GM23338 (cell line): ENCODE measurements around the gene SLC9A9. TPM values are rescaled to one million over a fixed set of nuclear protein-coding genes. Genes with fewer than 3 reads are reported as not detected.

ENCODE experiments used
- ATAC-seq: fragments of 200-7000 bp; cut with Tn5 transposase; 3 replicates; pipeline ENCODE4 v1.9.1; 2020
- DNase-seq: peaks from one replicate; pipeline ENCODE4 v3.0.0-alpha.2; 2015; ENCODE audit warnings: low spot score
- H2AFZ ChIP-seq: fragments of 200-600 bp; sonication (generic); 2 replicates; pipeline ENCODE4 v1.8.0; 2016; ENCODE audit warnings: antibody characterized with exemption, mild to moderate bottlenecking, moderate library complexity
- H3F3A ChIP-seq: fragments of 200-600 bp; sonication (generic); replicated peaks from 2 replicates; pipeline ENCODE4 v1.8.0; 2017; ENCODE audit warnings: antibody characterized with exemption, mixed run types, low read depth
- H3K27ac ChIP-seq: fragments of 200-600 bp; sonication (generic); 2 replicates; pipeline ENCODE4 v1.6.1; 2016; ENCODE audit warnings: low read depth
- H3K27me3 ChIP-seq: fragments of 200-600 bp; sonication (generic); 2 replicates; pipeline ENCODE4 v1.8.0; 2016; ENCODE audit warnings: mild to moderate bottlenecking, mixed run types, moderate library complexity; ENCODE audit not compliant: insufficient read depth
- H3K36me3 ChIP-seq: fragments of 200-600 bp; sonication (generic); 2 replicates; pipeline ENCODE4 v1.8.0; 2016; ENCODE audit warnings: mild to moderate bottlenecking; ENCODE audit not compliant: insufficient read depth
- H3K4me1 ChIP-seq: fragments of 200-600 bp; sonication (generic); 2 replicates; pipeline ENCODE4 v1.8.0; 2016; ENCODE audit warnings: mild to moderate bottlenecking, moderate library complexity; ENCODE audit not compliant: insufficient read depth
- H3K4me2 ChIP-seq: fragments of 200-600 bp; sonication (generic); 2 replicates; pipeline ENCODE4 v1.7.1; 2017; ENCODE audit warnings: mixed run types
- H3K4me3 ChIP-seq: fragments of 200-600 bp; sonication (generic); 2 replicates; pipeline ENCODE4 v1.6.1; 2016; ENCODE audit warnings: mixed run types
- H3K79me2 ChIP-seq: fragments of 200-600 bp; sonication (generic); replicated peaks from 2 replicates; pipeline ENCODE4 v1.8.0; 2017; ENCODE audit warnings: mild to moderate bottlenecking; ENCODE audit not compliant: insufficient read depth
- H3K9me2 ChIP-seq: fragments of 200-600 bp; sonication (generic); 2 replicates; pipeline ENCODE4 v1.8.0; 2017; ENCODE audit not compliant: insufficient read depth
- H4K20me1 ChIP-seq: fragments of 200-600 bp; sonication (generic); replicated peaks from 2 replicates; pipeline ENCODE4 v1.8.0; 2017; ENCODE audit warnings: mild to moderate bottlenecking; ENCODE audit not compliant: insufficient read depth
- H3K27ac Mint-ChIP-seq: 2 replicates; pipeline ENCODE4 v1.8.0; 2020; ENCODE audit warnings: inconsistent platforms, mild to moderate bottlenecking, moderate library complexity, mixed read lengths
- H3K27me3 Mint-ChIP-seq: 3 replicates; pipeline ENCODE4 v1.8.0; 2022; ENCODE audit warnings: low read depth, mild to moderate bottlenecking, moderate library complexity, mixed read lengths, inconsistent platforms; ENCODE audit not compliant: insufficient read depth, poor library complexity
- H3K36me3 Mint-ChIP-seq: 3 replicates; pipeline ENCODE4 v1.8.0; 2021; ENCODE audit warnings: low read depth, mild to moderate bottlenecking, inconsistent platforms, moderate library complexity, mixed read lengths
- H3K4me1 Mint-ChIP-seq: 3 replicates; pipeline ENCODE4 v1.8.0; 2020; ENCODE audit warnings: mild to moderate bottlenecking, inconsistent platforms, mixed read lengths
- H3K4me3 Mint-ChIP-seq: 3 replicates; pipeline ENCODE4 v1.8.0; 2021; ENCODE audit warnings: moderate library complexity, mild to moderate bottlenecking, inconsistent platforms, mixed read lengths
- H3K9me3 Mint-ChIP-seq: 3 replicates; pipeline ENCODE4 v1.8.0; 2020; ENCODE audit warnings: moderate library complexity, mild to moderate bottlenecking, inconsistent platforms, mixed read lengths
- CREB1 ChIP-seq: fragments of 250-450 bp; sonication (Bioruptor Pico); IDR thresholded peaks from 2 replicates; pipeline ENCODE4 v1.5.0; 2020; ENCODE audit warnings: low read depth, mild to moderate bottlenecking, moderate library complexity
- EZH2 ChIP-seq: fragments of 200-600 bp; sonication (generic); IDR thresholded peaks from one replicate; pipeline ENCODE4 v1.8.0; 2017; ENCODE audit warnings: antibody characterized with exemption, mild to moderate bottlenecking, low read depth; ENCODE audit not compliant: unreplicated experiment
- EZH2phosphoT487 ChIP-seq: fragments of 200-600 bp; sonication (generic); IDR thresholded peaks from one replicate; pipeline ENCODE4 v1.8.1; 2018; ENCODE audit warnings: antibody characterized with exemption; ENCODE audit not compliant: unreplicated experiment
- JUNB ChIP-seq: IDR thresholded peaks from one replicate; pipeline ENCODE4 v1.6.1; 2016; ENCODE audit warnings: antibody characterized with exemption; ENCODE audit not compliant: unreplicated experiment
- NANOG ChIP-seq: IDR thresholded peaks from 2 replicates; pipeline ENCODE4 v1.6.1; 2016; ENCODE audit warnings: antibody characterized with exemption, borderline replicate concordance
- POLR2AphosphoS5 ChIP-seq: IDR thresholded peaks from 2 replicates; pipeline ENCODE4 v1.6.1; 2016; ENCODE audit warnings: antibody characterized with exemption, low read depth
- STAT1 ChIP-seq: IDR thresholded peaks from one replicate; pipeline ENCODE4 v1.6.1; 2016; ENCODE audit warnings: antibody characterized with exemption; ENCODE audit not compliant: unreplicated experiment
- ZNF114 ChIP-seq: fragments of 250-450 bp; sonication (Bioruptor Pico); IDR thresholded peaks from 2 replicates; pipeline ENCODE4 v1.5.0; 2020; ENCODE audit warnings: mild to moderate bottlenecking, moderate library complexity
- ZNF331 ChIP-seq: fragments of 250-450 bp; sonication (Bioruptor Pico); IDR thresholded peaks from 2 replicates; pipeline ENCODE4 v1.5.0; 2020; ENCODE audit warnings: low read depth, mild to moderate bottlenecking, moderate library complexity
- ZNF462 ChIP-seq: fragments of 250-450 bp; sonication (Bioruptor Pico); IDR thresholded peaks from 2 replicates; pipeline ENCODE4 v1.5.0; 2020; ENCODE audit warnings: mild to moderate bottlenecking, moderate library complexity
- polyA plus RNA-seq: library from polyadenylated mRNA; unstranded; fragments of >200 nt; fragmentation: Nextera tagmentation; extraction: Ambion mirVana; gene quantifications from 2 replicates; pipeline ENCODE4 v1.2.1, GENCODE V29; 2016
- total RNA-seq: library from RNA; depleted of rRNA; stranded (reverse); fragments of >200 nt; shearing (Covaris generic); gene quantifications from 2 replicates; pipeline ENCODE4 v1.2.3, GENCODE V29; 2014
- TF ChIP-seq, protein P1 (sequence below): IDR thresholded peaks from 2 replicates; pipeline ENCODE4 v1.6.1; 2016; ENCODE audit warnings: antibody characterized with exemption
- TF ChIP-seq, protein P2 (sequence below), 2 experiments: fragments of 200-600 bp in 1 of 2; sonication (generic) in 1 of 2; conservative IDR thresholded peaks; 2 replicates each; pipeline versions ENCODE4 v1.5.1 to v1.6.1; 2016 to 2017; ENCODE audit warnings: antibody characterized with exemption in 2 of 2, low read depth in 2 of 2, mild to moderate bottlenecking in 2 of 2, moderate library complexity in 1 of 2
- TF ChIP-seq, protein P3 (sequence below): IDR thresholded peaks from one replicate; pipeline ENCODE4 v1.6.1; 2018; ENCODE audit warnings: antibody characterized with exemption; ENCODE audit not compliant: unreplicated experiment

Gene SLC9A9
- total and polyA plus RNA-seq, 2 experiments from 2014 or later = 1.3 to 1.6 TPM

- H3K27me3 ChIP-seq = no peaks in the 10 kb centered on the region
- TF ChIP-seq EZH2phosphoT487 (no peak), ZNF114 (no peak), POLR2AphosphoS5 (no peak), NANOG (no peak), JUNB (no peak), STAT1 (no peak), CREB1 (CRISPR knock-in tag) (no peak), ZNF462 (CRISPR knock-in tag) (no peak), ZNF331 (no peak), EZH2 (no peak)
- TF ChIP-seq, protein P1, sequence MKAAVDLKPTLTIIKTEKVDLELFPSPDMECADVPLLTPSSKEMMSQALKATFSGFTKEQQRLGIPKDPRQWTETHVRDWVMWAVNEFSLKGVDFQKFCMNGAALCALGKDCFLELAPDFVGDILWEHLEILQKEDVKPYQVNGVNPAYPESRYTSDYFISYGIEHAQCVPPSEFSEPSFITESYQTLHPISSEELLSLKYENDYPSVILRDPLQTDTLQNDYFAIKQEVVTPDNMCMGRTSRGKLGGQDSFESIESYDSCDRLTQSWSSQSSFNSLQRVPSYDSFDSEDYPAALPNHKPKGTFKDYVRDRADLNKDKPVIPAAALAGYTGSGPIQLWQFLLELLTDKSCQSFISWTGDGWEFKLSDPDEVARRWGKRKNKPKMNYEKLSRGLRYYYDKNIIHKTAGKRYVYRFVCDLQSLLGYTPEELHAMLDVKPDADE = no peak
- TF ChIP-seq, protein P2, sequence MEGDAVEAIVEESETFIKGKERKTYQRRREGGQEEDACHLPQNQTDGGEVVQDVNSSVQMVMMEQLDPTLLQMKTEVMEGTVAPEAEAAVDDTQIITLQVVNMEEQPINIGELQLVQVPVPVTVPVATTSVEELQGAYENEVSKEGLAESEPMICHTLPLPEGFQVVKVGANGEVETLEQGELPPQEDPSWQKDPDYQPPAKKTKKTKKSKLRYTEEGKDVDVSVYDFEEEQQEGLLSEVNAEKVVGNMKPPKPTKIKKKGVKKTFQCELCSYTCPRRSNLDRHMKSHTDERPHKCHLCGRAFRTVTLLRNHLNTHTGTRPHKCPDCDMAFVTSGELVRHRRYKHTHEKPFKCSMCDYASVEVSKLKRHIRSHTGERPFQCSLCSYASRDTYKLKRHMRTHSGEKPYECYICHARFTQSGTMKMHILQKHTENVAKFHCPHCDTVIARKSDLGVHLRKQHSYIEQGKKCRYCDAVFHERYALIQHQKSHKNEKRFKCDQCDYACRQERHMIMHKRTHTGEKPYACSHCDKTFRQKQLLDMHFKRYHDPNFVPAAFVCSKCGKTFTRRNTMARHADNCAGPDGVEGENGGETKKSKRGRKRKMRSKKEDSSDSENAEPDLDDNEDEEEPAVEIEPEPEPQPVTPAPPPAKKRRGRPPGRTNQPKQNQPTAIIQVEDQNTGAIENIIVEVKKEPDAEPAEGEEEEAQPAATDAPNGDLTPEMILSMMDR (conservative IDR thresholded peaks at IDR 0.05; ENCODE audit: low read depth in 2 of 2) = no peak
- TF ChIP-seq, protein P3, sequence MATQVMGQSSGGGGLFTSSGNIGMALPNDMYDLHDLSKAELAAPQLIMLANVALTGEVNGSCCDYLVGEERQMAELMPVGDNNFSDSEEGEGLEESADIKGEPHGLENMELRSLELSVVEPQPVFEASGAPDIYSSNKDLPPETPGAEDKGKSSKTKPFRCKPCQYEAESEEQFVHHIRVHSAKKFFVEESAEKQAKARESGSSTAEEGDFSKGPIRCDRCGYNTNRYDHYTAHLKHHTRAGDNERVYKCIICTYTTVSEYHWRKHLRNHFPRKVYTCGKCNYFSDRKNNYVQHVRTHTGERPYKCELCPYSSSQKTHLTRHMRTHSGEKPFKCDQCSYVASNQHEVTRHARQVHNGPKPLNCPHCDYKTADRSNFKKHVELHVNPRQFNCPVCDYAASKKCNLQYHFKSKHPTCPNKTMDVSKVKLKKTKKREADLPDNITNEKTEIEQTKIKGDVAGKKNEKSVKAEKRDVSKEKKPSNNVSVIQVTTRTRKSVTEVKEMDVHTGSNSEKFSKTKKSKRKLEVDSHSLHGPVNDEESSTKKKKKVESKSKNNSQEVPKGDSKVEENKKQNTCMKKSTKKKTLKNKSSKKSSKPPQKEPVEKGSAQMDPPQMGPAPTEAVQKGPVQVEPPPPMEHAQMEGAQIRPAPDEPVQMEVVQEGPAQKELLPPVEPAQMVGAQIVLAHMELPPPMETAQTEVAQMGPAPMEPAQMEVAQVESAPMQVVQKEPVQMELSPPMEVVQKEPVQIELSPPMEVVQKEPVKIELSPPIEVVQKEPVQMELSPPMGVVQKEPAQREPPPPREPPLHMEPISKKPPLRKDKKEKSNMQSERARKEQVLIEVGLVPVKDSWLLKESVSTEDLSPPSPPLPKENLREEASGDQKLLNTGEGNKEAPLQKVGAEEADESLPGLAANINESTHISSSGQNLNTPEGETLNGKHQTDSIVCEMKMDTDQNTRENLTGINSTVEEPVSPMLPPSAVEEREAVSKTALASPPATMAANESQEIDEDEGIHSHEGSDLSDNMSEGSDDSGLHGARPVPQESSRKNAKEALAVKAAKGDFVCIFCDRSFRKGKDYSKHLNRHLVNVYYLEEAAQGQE = no peak
- Mint-ChIP-seq H3K9me3 (no peaks in the 10 kb centered on the region), H3K27me3 (no peaks in the 10 kb centered on the region), H3K27ac (no peak overlapping the region), H3K4me3 (no peak overlapping the region), H3K36me3 (no peaks in the 10 kb centered on the region), H3K4me1 (peaks cover 8% of the 10 kb centered on the region)
- H3K36me3 ChIP-seq = no peaks in the 10 kb centered on the region
- no peaks in the 10 kb centered on the region for H3F3A ChIP-seq
- no peak overlapping the region for H3K4me3 ChIP-seq
- no peak overlapping the region for H2AFZ ChIP-seq
- peaks cover 13% of the 10 kb centered on the region; the same call in 1 of the 2 replicates for H3K4me1 ChIP-seq
- no peaks in the 10 kb centered on the region for H4K20me1 ChIP-seq
- H3K27ac ChIP-seq = no peak overlapping the region
- ATAC-seq = no peak
- DNase-seq = no peak
- H3K9me2 ChIP-seq = no peaks in the 10 kb centered on the region
- H3K4me2 ChIP-seq = no peak overlapping the region
- no peaks in the 10 kb centered on the region for H3K79me2 ChIP-seq
Observed at GRCh38 chr3:143486611-143487010, 361.7 kb downstream of the SLC9A9 start.
